Stimulated activated CD8-positive, alpha-beta memory T cell treated with anti-CD3 and anti-CD28 coated beads, Interleukin-15, amount 100 ng/mL, for 48 hours (primary cell): ENCODE data around the gene RIT2.

Experiments used
- DNase-seq, 2 donors: peaks; one replicate each; pipeline ENCODE4 v3.0.0-alpha.2; 2020; ENCODE audit warnings: low read depth in 2 of 2

The RIT2 gene

DNA sequence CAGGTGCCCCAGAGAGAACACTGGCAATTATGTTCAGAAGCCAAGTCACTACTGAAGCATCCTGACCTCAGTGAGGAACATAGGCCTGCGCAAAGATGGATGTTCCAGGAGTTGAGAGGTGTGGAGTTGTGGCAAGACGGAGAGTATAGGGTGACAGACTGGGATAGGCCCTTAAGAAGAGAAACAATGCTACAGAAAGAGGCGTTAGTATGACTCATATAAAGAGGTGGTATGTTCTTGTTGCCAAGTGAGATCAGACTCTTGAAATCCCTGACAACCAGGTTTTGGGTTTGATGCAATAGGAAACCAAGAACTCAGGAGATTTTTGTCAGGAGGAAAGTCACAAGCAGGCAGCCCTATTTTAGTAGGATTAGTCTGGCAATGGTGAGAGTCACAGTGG lies 185.6 kb downstream of the RIT2 start:
- no peak for DNase-seq

DNA sequence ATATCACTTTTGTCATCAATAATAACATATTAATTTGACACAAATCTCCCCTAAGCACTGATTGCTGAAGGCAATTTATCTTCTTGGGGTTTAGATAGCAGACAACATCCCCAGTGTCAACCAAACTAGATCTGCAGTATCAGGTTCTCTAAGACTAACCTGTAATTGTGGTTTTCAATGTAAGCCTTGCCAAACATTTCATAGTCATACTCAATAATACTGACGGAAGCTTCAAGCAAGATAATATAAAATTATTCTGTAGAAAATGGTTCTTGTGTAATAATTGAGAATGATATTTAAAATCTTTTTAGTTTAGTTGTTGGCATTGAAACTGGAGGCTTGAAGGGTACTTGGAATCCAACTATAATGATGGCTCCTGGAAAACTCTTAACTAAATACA lies 186.3 kb downstream of the RIT2 start:
- no peak for DNase-seq

DNA sequence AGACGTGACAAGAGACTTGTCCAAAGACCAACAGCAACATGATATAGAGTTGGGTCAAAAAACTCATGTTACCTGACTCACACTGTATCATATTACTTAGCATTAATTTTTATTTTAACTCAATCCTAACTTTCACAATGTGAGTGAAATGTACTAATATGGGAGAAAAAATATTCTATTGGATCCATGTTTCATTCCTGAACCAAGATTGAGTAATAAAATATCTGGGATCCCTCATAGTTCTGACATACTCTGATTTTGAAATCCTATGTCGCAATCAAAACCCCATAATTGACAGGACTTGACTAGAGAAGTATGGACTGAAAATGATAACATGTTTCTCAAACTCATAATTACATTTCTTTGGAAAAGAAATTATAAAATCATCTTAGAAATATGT lies 190.4 kb downstream of the RIT2 start:
- DNase-seq = no peak

- DNase-seq = no peak
Observed at GRCh38 chr18:42922363-42922762, 193.1 kb downstream of the RIT2 start.

DNA sequence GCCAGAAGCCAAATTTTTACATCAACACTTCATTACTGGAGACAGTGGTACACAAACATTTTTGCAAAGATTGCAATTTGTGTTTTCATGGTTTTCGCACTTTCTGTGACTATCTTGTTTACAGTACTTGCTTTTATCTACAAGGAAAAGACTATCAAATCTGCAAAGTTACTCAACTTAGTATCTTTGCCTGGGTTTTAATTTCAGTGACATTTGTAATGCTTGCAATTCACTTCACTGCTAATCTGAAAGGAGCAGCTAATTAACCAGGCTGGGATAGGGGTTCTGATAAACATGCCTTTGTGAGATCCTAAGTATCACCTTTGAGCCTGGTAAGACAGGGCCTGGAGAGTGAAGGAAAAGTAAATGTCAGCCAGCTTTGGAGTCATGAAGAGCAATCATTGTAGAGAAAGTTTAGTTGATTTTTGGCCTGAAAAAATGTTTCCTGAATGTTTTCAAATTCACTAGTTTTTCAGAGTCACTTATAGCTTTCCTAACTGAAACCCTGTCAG lies 194.2 kb downstream of the RIT2 start:
- no peak for DNase-seq

GRCh38 chr18:42920621-42921020 lies 194.9 kb downstream of the RIT2 start:
- DNase-seq = no peak

GRCh38 chr18:42915299-42915698 lies 200.2 kb downstream of the RIT2 start:
- DNase-seq = no peak

- DNase-seq = no peak
Observed at GRCh38 chr18:42914476-42914875, 201.0 kb downstream of the RIT2 start.

DNA sequence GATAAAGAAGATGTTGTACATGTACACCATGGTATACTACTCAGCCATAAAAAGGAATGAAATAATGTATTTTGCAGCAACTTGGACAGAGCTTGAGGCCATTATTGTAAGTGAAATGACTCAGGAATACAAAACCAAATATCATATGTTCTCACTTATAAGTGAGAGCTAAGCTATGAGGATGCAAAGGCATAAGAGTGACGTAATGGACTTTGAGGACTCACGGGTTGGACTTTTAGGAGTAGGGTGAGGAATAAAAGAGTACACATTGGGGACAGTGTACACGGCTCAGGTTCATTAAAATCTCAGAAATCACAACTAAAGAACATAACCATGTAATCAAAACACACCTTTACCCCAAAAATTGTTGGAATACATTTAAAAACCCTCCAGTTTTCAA lies 206.4 kb downstream of the RIT2 start:
- DNase-seq = no peak

GRCh38 chr18:42906761-42907160 lies 208.7 kb downstream of the RIT2 start:
- DNase-seq = no peak

- no peak for DNase-seq
Observed at GRCh38 chr18:42901161-42901560, 214.3 kb downstream of the RIT2 start.

GRCh38 chr18:42893977-42894376 lies 221.5 kb downstream of the RIT2 start:
- no peak for DNase-seq

- DNase-seq = no peak
Observed at GRCh38 chr18:42892181-42892580, 223.3 kb downstream of the RIT2 start.

- DNase-seq = no peak
Observed at GRCh38 chr18:42891705-42892104, 223.8 kb downstream of the RIT2 start.

DNA sequence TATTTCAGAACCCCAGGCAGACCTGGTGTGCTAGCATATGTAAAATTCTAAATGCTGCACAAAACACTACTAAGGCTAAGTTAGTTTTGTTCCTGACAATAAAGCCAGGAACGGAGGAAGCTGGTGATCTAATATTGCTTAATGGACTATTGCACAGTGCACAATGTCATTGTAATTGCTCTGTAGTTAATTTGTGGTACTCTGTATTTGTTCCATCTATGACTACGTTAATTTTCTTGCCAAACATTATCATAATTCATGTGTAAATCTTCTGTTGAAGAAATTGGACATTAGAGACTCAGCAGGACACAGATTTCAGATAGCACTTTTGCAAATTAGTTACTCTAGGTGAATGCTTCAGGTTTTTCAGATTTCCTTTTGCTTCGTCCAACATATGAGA lies 232.3 kb downstream of the RIT2 start:
- DNase-seq = no peak

GRCh38 chr18:42882122-42882521 lies 233.4 kb downstream of the RIT2 start:
- no peak for DNase-seq

DNA sequence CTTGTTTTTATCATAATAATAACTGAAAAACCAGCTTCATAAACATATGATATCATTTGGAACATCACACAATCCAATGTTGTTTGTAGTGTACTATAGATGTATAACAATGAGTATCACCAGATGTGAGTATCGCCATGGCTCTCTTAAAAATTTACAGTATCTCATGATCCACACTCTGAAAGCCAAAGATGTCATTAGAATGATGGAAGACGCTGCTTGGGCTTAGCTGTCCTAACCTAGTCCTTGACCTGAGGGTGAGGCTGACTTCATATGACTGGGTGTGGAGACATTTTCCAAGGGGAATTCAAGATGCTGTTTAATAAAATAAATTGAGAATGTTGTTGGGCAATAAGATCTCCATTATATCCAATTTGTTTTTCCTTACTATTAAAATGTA lies 242.6 kb downstream of the RIT2 start:
- no peak for DNase-seq

DNA sequence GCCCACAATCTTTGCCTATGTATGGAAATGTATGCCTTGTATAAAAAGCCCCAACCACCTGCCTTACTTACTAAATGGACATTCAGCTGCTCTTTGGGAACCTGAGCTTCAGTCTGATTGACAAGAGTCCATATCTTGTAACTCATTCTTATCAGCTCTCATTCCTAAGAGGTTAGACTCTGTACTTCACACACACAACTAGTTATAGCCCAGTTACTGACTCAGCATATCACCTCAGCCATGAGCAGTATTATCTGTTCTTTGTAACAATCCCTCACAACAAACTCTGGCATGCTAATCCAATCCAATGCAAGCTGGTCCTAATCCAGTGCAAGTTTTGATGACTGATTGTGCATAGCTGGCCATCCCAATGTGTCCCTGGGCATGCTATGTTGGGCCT lies 250.6 kb downstream of the RIT2 start:
- DNase-seq = no peak

GRCh38 chr18:42861271-42861670 lies 254.2 kb downstream of the RIT2 start:
- DNase-seq = no peak

GRCh38 chr18:42860548-42860947 lies 254.9 kb downstream of the RIT2 start:
- no peak for DNase-seq

GRCh38 chr18:42860011-42860410 lies 255.5 kb downstream of the RIT2 start:
- DNase-seq = no peak

GRCh38 chr18:42854558-42854957 lies 260.9 kb downstream of the RIT2 start:
- DNase-seq = no peak

DNA sequence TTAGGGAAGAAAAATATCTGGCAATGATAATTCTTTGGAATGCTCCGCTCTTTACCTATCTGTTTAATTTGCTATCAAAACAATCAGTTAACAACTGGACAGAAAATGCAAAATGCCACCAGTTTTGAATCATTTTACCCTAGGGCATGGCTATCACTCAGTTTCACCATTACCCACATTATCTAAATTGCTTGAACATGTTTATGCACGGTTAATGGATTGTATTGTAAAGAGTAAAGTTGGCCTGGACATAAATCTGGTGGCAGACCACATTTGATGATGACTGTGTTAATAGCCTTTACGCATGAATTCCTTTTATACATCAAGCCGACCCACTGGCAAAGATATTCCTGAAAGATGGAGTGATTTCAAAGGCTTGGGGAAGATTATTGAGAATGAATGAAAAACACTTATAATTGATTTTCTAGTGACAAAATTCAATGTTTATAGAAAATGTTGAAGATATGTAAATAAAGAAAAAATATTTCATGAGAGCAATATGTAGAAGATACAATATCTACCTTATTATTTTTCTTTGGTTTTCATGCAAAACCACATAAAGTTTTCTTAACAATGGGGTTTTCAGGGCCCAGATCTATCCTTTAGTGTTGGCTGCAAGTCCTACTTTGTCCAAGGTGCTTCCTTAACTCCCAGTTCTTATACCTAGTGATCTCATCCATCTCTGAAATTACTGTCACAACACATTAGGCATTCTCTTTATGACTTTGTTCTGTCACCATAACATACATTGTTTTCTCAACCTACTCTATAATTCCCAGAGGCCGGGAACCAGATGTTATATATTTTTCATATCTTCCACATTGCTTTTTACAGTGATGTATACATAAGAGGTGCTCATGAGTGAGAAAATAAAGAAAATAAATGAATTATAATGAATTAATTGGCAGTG lies 265.1 kb downstream of the RIT2 start:
- DNase-seq = no peak

- no peak for DNase-seq
Observed at GRCh38 chr18:42839408-42839807, 276.1 kb downstream of the RIT2 start.
